Nephron progenitor cell (in vitro differentiated cells): Measurements from ENCODE around the gene INPP5A.

Experiments used
- DNase-seq: peaks from one replicate; pipeline ENCODE4 v3.0.0; 2021
- H3K27ac Mint-ChIP-seq: 2 replicates; pipeline ENCODE4 v1.8.0; 2021; ENCODE audit warnings: mild to moderate bottlenecking, moderate library complexity, mixed read lengths
- H3K27me3 Mint-ChIP-seq: 2 replicates; pipeline ENCODE4 v1.8.0; 2021; ENCODE audit warnings: mild to moderate bottlenecking, low read depth, mixed read lengths; ENCODE audit not compliant: poor library complexity
- H3K36me3 Mint-ChIP-seq: 2 replicates; pipeline ENCODE4 v1.8.0; 2021; ENCODE audit warnings: low read depth, mixed read lengths
- H3K4me1 Mint-ChIP-seq: 2 replicates; pipeline ENCODE4 v1.8.0; 2021; ENCODE audit warnings: mixed read lengths
- H3K4me3 Mint-ChIP-seq: 2 replicates; pipeline ENCODE4 v1.8.0; 2021; ENCODE audit warnings: mild to moderate bottlenecking, moderate library complexity, mixed read lengths
- H3K9me3 Mint-ChIP-seq: 2 replicates; pipeline ENCODE4 v1.8.0; 2021; ENCODE audit warnings: mild to moderate bottlenecking, moderate library complexity, mixed read lengths
- CTCF ChIP-seq: fragments of 200-600 bp; sonication (generic); IDR thresholded peaks from 2 replicates; pipeline ENCODE4 v1.5.0; 2021; ENCODE audit warnings: antibody characterized with exemption

The INPP5A gene

GRCh38 chr10:132804287-132804686 lies 266.7 kb downstream of the INPP5A start:
- Mint-ChIP-seq H3K27me3 (peaks cover 3% of the 10 kb centered on the region), H3K4me1 (peaks cover 35% of the 10 kb centered on the region), H3K36me3 (no peaks in the 10 kb centered on the region), H3K9me3 (peaks cover 14% of the 10 kb centered on the region), H3K4me3 (no peak overlapping the region), H3K27ac (no peak overlapping the region)
- DNase-seq: no peak
- TF ChIP-seq CTCF: no peak

GRCh38 chr10:132804785-132805426 lies 267.3 kb downstream of the INPP5A start:
- DNase-seq: no peak
- peaks cover 14% of the 10 kb centered on the region for H3K9me3 Mint-ChIP-seq

GRCh38 chr10:132805599-132805998 lies 268.0 kb downstream of the INPP5A start:
- no peak for DNase-seq
- H3K4me3 Mint-ChIP-seq: no peak overlapping the region
- H3K27ac Mint-ChIP-seq: no peak overlapping the region
- peaks cover 9% of the 10 kb centered on the region for H3K9me3 Mint-ChIP-seq
- H3K27me3 Mint-ChIP-seq: peaks cover 3% of the 10 kb centered on the region
- TF ChIP-seq CTCF: no peak
- H3K36me3 Mint-ChIP-seq: no peaks in the 10 kb centered on the region
- peaks cover 33% of the 10 kb centered on the region for H3K4me1 Mint-ChIP-seq

More at GRCh38 chr10:132804785-132805426, 267.3 kb downstream of the INPP5A start:
- Mint-ChIP-seq H3K27me3 (peaks cover 3% of the 10 kb centered on the region), H3K4me1 (peaks cover 40% of the 10 kb centered on the region), H3K27ac (no peak overlapping the region), H3K4me3 (no peak overlapping the region), H3K36me3 (no peaks in the 10 kb centered on the region)
- no peak for TF ChIP-seq CTCF

- H3K36me3 Mint-ChIP-seq: no peaks in the 10 kb centered on the region
- peaks cover 8% of the 10 kb centered on the region for H3K9me3 Mint-ChIP-seq
- H3K27ac Mint-ChIP-seq: no peak overlapping the region
- H3K27me3 Mint-ChIP-seq: peaks cover 3% of the 10 kb centered on the region
- TF ChIP-seq CTCF: no peak
- no peak overlapping the region for H3K4me3 Mint-ChIP-seq
- peaks cover 36% of the 10 kb centered on the region for H3K4me1 Mint-ChIP-seq
- DNase-seq: no peak
These were observed 268.5 kb downstream of the INPP5A start for GRCh38 chr10:132806110-132806509.

- peaks cover 8% of the 10 kb centered on the region for H3K9me3 Mint-ChIP-seq
- H3K36me3 Mint-ChIP-seq: no peaks in the 10 kb centered on the region
- no peak for DNase-seq
- no peak for TF ChIP-seq CTCF
- peaks cover 3% of the 10 kb centered on the region for H3K27me3 Mint-ChIP-seq
- H3K4me1 Mint-ChIP-seq: peaks cover 36% of the 10 kb centered on the region
- H3K4me3 Mint-ChIP-seq: no peak overlapping the region
- no peak overlapping the region for H3K27ac Mint-ChIP-seq
These were observed 269.0 kb downstream of the INPP5A start for GRCh38 chr10:132806561-132807003.

- no peak for DNase-seq
- Mint-ChIP-seq H3K4me1 (peaks cover 36% of the 10 kb centered on the region), H3K36me3 (no peaks in the 10 kb centered on the region), H3K27ac (no peak overlapping the region), H3K4me3 (no peak overlapping the region), H3K27me3 (peaks cover 3% of the 10 kb centered on the region), H3K9me3 (peaks cover 3% of the 10 kb centered on the region)
- TF ChIP-seq CTCF: no peak
These were observed 270.0 kb downstream of the INPP5A start for GRCh38 chr10:132807621-132808049.
